Endothelial cell of hepatic sinusoid (primary cell): ENCODE results near the gene RFX1.
"Not testable (repeated sequence)": the region's sequence is repeated elsewhere in the genome, so short reads cannot be mapped to it uniquely, and the experiment has no call there.

Experiments
- in situ Hi-C: cut with HindIII; loops from 2 replicates; pipeline ENCODE4 v1.10.0; 2017; ENCODE audit warnings: low sequenced_read_pairs

The RFX1 gene

DNA sequence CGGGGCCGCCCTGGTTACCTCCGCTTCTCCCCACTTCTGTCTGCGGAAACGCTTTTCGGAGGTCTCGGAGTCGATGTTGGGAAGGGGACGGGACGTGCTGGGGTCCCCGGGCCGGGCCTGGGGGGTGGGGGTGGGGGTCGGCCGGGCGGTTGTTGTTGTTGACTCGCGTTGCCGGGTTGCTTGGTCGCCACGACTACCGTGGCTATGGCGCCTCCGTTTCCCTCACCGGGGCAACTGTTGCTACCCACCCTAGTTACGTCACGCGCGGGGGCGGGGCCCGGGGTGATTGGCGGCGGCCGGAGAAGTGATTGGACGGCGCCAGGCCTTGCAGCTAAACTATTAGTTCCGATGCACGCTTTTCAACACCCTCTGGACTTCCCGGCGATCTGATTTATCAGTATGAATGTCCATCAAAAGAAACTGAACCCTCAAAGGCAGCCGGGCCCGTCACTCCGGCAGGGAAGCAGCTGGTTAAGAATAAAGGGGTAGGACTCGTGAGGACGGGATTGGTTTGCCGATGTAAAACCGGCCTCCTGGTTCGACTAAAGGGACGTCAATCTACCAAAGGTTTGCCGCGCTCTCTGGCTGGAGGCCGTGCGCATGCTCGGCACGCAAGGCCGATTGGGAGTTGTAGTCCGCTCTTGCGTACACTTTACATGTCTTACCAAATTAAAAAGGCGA, at the start of gene RFX1:
TSS of gene RFX1 (minus strand) at position 236 of the 681 bp plus-strand sequence. CDS start 12,477 bp downstream, outside the sequence.
- in situ Hi-C loops = no loop called here

DNA sequence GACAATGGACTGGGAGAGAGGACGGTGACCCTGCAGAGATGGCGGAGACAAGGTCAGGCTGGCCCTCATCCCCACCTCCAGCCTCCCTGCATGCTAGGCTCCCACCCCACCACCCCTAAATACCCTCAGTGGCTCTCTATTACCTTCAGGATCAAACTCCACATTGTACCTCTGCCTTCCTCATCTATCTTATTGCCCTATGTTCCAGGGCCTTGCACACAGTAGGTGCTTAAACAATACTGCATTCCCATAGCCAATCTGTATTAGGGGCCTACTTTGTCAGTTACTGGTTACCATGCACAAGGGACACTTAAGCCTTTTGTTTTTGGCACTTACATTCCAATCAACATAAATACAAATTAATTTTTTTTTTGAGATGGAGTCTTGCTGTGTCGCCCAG, 49.3 kb upstream of the RFX1 start:
- in situ Hi-C loops = no loop called here

DNA sequence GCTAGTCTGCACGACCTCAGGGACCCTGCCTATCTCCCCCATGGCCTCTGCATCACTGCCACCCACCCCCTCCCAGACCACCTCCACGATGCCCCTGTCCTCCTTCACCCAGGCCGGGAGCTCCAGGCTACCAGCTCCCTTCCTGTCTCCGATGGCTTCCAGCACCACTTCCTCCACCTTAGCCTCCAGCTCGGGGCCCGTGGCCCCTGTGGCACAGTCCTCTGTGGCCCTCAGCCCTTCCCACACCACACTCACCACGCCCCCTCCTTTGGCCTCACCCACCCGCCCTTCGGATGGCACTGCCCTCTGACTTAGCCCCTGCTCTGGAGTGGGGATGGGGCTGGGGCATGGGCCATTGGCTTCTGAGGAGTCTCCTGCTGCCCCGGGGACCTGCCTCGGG, 48.6 kb upstream of the RFX1 start:
- in situ Hi-C loops = no loop called here

DNA sequence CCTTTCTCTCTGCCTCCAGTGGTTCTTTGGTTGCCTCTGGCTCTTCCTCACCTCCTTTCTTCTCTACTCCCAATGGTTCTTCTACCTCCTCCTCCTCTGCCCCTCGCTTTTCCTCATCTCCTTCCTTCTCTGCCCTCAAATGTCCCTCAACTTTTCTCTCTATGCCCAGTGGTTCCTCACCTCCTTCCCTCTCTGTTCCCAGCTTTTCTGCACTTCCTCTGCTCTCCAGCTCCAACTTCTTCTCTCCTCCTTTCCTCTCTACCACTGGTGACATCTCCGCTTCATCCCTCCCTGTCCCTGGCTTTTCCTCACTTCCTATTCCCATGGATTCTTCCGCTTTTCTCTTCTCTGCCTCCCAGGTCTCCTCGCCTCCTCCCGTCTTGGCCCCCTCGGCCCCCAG, 48.0 kb upstream of the RFX1 start:
- in situ Hi-C loops = no loop called here

DNA sequence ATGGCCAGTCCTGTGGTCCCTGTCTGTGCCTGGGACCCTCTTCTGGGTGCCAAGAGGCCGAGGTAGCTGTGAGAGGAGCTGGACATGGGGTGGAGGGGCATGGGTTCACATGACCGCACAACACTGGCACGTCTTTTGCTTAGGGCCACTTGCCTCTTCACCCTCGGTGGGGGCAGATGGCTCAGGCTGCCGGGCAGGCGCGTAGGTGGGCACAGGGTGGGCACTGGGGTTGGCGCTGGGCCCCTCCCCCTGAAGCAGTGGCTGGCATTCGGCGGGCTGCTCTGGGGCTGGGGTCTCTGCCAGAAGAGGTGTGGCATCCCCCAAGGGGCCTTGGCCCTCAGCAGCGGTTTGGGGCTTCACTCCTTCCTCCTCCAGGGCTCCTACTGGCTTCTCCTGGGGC, 47.4 kb upstream of the RFX1 start:
- in situ Hi-C loops = no loop called here

DNA sequence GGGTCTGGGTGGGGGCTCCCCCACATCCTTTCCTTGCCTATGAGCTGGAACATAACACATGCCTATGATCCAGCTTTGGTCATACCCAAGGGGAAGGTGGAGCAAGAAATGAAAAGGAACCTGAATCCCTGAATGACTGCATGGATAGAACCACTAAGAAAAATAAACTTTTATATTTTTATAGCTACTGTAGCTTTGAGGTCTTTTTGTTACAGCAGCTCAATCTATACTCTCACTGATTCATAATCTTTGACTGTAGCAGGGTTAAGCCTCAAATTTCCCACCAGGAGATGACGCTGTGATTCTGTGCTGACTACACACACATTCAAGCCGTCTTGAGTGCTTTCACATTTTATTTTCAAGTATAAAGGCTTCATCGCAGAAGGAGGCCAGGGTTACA, 46.9 kb upstream of the RFX1 start:
- in situ Hi-C loops = no loop called here

DNA sequence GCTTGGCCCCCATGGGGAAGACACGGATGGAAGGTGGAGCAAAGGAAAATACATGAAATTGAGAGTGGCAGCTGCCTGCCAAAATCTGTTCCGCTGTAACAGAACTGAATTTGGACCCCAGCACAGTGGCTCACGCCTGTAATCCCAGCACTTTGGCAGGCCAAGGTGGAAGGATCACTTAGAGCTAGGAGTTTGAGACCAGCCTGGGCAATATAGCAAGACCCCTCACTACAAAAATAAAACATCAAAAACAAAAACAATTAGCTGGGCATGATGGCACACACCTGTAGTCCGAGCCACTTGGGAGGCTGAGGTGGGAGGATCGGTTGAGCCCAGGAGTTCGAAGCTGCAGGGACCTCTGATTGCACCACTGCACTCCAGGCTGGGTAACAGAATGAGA, 46.4 kb upstream of the RFX1 start:
- in situ Hi-C loops = no loop called here

DNA sequence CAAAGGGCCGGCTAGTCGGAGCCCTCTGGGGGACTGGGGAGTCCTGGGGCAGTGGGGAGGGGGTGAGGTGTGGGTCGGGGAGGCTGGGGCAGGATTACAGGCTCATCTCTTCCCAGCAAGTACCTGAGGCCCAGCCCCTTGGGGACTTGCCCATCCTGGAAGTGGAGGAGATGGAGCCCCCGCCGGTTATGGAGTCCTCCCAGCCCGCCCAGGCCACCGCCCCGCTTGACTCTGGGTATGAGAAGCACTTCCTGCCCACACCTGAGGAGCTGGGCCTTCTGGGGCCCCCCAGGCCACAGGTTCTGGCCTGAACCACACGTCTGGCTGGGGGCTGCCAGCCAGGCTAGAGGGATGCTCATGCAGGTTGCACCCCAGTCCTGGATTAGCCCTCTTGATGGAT, 45.9 kb upstream of the RFX1 start:
- in situ Hi-C loops = no loop called here

DNA sequence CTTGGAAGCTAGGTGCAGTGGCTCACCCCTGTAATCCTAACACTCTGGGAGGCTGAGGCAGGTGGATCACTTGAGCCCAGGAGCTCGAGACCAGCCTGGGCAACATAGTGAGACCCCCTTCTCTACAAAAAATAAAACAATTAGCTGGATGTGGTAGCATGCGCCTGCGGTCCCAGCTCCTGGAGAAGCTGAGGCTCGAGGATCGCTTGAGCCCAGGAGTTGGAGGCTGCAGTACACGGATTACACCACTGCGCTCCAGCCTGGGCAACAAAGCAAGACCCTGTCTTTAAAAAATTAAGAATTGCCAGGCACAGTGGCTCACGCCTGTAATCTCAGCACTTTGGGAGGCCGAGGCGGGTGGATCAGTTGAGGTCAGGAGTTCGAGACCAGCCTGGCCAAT, 44.8 kb upstream of the RFX1 start:
- in situ Hi-C loops = not testable (repeated sequence)

DNA sequence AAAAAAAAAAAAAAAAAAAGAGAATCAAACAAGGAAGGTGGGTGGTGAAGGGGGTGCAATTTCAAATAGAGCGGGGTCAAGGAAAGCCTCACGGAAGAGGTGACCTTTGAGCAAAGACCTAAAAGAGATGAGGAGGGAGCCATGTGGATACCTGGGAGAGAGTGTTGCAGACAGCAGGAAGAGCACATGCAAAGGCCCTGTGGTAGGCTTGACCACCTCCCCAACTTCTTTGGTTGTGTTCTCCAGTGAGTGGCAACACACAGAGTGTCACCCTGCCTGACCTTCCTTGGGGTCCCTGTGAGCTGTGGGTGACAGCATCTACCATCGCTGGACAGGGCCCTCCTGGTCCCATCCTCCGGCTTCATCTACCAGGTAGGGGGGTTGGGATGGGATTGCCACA, 44.4 kb upstream of the RFX1 start:
- in situ Hi-C loops = no loop called here

DNA sequence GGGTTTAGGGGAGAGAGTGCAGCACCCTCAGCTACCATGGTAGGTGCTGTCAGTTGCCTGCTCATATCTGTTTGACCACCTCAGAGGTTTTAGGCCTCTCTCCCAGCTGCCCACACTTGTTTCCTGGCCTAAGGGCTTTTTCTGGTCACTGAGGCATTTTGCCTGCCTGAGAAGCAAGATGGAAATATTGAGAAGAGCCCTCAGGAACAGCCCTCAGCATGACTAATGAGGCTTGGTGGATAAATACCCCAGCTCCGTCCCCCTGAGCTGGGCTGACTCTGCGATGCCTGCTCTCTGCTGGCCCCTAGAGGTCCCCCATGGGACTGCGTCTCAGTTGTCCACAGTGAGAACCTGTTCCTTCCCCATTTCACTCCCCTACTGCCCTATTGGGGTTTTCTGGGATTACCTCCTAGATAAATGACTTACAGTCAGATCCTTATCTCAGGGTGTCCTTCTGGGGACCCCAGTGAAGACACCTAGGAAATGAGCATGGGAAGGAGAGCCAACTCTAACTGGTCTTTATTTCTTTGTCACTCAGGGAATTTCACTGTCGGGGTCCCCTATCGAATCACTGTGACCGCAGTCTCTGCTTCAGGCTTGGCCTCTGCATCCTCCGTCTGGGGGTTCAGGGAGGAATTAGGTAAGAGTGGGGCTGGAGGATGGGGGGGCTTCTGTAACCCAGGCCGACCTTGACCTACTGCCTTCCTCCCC, 42.5 kb upstream of the RFX1 start:
- in situ Hi-C loops = no loop called here

DNA sequence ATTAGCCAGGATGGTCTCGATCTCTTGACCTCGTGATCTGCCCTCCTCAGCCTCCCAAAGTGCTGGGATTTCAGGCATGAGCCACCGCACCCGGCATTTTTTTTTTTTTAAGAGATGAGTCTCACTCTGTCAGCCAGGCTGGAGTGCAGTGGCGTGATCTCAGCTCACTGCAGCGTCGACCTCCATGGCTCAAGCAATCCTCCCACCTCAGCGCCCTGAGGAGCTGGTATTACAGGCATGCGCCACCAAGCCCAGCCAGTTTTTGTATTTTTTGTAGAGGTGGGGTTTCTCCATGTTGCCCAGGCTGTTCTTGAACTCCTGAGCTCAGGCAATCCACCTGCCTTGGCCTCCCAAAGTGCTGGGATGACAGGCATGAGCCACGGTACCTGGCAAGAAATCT, 41.7 kb upstream of the RFX1 start:
- in situ Hi-C loops = not testable (repeated sequence)

DNA sequence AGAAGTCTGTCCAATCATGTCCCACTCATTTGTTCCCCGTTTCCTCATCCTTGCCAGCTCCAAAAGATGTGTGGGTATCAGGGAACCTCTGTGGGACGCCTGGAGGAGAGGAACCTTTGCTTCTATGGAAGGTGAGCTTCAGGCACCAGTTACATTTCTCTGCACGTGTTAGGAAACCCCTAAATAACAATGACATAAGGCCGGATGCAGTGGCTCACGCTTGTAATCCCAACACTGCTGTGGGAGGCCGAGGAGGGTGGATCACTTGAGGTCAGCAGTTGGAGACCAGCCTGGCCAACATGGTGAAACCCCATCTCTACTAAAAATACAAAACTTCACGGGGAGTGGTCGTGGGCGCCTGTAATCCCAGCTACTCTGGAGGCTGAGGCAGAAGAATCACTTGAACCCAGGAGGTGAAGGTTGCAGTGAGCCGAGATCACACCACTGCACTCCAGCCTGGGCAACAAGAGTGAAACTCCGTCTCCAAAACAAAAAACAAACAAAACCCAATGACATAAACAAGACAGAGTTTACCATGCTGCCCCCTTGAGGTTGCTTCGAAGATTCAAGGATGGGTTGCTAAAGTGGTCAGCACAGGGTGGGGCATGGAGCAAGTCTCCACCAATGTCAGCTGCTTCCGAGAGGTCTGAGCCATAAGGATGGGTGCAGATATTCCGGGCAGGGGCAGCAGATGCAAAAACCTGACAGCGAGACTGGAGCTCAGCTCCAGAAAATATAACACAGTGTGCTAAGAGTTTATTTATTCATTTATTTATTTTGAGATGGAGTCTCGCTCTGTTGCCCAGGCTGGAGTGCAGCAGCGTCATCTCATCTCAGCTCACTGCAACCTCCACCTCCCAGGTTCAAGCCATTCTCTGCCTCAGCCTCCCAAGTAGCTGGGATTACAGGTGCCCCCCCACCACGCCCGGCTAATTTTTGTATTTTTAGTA, 36.8 kb upstream of the RFX1 start:
- in situ Hi-C loops = not testable (repeated sequence)

DNA sequence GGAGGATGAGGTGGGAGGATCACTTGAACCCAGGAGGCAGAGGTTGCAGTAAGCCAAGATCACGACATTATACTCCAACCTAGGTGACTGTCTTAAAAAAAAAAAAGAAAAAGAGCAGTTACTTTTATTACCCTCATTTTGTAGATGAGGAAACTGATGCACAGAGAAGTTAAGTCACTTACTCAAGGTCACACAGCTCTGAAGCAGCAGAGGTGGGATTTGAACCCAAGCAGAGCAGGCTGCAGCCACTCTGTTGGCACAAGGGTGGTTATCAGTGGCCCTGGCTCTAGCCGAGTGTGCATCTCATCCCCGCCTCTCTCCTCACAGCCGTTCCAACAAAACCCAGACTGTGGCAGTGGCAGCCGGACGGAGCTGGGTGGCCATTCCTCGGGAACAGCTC, 33.1 kb upstream of the RFX1 start:
- in situ Hi-C loops = no loop called here

DNA sequence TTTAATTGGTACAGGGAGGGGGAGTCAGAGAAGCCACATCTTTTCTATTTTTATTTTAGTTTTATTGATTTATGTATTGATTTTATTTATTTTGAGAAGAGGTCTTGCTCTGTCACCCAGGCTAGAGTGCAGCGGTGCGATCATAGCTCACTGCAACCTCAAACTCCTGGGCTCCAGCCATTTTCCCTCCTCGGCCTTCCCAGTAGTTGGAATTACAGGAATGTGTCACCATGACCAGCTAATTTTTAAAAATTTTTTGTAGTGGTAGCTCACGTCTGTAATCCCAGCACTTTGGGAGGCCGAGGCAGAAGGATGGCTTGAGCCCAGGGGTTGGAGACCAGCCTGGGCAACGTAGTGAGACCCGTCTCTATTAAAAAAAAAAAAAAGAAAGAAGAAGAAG, 29.6 kb upstream of the RFX1 start:
- in situ Hi-C loops = no loop called here

DNA sequence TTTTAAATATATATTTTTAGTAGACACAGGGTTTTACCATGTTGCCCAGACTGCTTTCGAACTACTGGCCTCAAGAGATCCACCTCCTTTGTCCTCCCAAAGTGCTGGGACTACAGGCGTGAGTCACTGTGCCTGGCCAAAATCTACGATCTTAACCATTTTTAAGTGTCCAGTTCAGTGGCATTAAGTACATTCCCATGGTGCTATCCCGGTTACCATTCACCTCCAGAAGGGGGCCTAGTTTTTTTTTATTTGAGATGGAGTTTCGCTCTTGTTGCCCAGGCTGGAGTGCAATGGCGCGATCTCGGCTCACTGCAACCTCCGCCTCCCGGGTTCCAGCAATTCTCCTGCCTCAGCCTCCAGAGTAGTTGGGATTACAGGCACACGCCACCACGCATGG, 29.0 kb upstream of the RFX1 start:
- in situ Hi-C loops = not testable (repeated sequence)

DNA sequence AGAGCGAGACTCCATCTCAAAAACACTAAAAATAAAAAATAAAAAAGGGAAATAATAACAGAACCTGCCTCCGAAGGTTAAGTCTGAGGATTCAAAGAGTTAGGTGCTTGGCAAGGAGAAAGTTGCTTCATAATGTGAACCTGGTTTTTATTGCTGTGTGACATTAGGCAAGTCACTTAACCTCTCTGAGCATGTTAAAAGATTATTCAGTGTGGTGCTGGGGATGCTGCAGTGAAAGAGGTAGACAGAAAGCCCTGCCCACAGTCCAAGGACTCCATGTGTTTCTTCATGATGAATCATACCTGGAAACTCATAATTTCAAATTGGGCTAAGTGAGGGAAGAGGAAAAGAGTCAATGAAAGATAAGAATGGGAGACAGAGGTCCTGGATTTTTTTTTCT, 27.8 kb upstream of the RFX1 start:
- in situ Hi-C loops = no loop called here

DNA sequence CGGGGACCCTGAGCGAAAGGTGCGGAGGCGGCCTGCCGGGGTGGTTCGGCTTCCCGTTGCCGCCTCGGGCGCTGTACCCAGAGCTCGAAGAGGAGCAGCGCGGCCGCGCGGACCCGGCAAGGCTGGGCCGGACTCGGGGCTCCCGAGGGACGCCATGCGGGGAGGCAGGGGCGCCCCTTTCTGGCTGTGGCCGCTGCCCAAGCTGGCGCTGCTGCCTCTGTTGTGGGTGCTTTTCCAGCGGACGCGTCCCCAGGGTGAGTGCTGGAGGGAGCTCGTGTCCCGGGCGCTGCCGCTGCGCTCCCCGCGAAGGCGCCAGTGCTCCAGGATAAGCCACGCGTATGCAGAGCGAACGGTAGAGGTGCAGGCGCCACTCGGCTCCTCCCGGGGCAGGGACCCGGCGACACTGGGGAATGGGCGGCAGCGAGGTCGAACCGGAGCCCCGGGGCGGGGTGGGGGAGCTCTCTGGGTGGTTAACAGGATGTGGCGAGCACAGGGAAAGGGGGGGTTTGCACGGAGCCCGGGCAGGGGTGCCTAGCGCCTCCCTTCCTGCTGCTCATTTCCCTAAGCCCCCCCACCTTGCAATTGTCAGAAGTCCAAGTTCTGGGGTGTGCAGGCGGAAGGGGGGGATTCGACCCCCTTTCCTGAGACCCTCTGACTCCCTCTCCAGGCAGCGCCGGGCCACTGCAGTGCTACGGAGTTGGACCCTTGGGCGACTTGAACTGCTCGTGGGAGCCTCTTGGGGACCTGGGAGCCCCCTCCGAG, 25.8 kb upstream of the RFX1 start, which contains the start of gene IL27RA:
TSS of gene IL27RA (plus strand) at position 44 of the 762 bp plus-strand sequence. CDS start at position 155, 111 bp downstream.
- in situ Hi-C loops = no loop called here

DNA sequence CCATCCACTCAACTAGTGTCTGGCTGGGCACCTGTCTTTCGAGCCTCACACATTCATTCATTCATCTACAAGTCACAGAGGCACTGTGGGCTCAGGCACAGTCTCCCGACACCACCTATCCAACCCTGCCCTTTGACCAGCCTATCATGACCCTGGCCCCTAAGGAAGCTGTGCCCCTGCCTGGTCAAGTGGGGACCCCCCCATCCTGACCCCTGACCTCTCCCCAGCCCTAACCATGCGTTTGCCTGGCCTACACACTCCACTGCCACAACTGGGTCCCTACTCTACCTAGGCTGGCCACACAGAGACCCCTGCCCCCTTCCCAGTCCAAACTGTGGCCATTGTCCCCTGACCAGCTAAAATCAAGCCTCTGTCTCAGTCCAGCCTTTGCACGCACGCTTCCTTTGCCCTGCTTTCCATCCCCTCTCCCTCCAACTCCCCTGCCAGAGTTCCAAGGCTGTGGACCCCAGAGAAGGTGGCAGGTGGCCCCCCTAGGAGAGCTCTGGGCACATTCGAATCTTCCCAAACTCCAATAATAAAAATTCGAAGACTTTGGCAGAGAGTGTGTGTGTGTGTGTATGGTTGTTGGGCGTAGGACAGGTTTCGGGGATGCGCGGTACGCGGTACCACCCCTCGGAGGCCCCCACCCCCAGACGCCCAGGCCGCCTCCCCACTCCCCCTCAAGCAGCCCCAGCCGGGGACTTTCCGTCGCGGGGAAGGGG, 25.0 kb upstream of the RFX1 start:
- in situ Hi-C loops = no loop called here

DNA sequence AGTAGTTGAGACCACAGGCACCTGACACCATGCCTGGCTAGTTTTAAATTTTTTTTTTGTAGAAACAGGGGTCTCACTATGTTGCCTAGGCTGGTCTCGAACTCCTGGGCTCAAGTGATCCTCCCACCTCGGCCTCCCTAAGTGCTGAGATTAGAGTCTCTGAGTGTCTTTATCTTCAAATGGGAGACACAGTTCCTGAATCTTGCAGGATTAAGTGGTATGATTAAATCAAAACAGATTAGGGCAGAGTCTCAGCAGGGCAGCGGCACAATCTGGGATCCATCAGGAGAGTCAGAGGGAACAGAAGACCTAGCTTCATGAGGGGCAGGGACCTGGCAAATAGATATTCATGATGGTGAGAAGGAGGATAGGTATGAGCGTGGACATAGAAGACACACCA, 22.8 kb upstream of the RFX1 start:
- in situ Hi-C loops = no loop called here
